GM08714 (cell line): ENCODE data around the gene KRT33B.
"Not testable (repeated sequence)": the region's sequence is repeated elsewhere in the genome, so short reads cannot be mapped to it uniquely, and the experiment has no call there.

ENCODE experiments used
- H3K4me3 ChIP-seq: fragments of 200-500 bp; sonication (Bioruptor generic); 2 replicates; pipeline ENCODE4 v1.5.1; 2014; ENCODE audit warnings: mild to moderate bottlenecking, low read length, inconsistent platforms
- ZNF274 ChIP-seq: IDR thresholded peaks from 2 replicates; pipeline ENCODE4 v1.6.1; 2012; ENCODE audit warnings: mild to moderate bottlenecking, low read depth, low read length

Gene KRT33B

DNA sequence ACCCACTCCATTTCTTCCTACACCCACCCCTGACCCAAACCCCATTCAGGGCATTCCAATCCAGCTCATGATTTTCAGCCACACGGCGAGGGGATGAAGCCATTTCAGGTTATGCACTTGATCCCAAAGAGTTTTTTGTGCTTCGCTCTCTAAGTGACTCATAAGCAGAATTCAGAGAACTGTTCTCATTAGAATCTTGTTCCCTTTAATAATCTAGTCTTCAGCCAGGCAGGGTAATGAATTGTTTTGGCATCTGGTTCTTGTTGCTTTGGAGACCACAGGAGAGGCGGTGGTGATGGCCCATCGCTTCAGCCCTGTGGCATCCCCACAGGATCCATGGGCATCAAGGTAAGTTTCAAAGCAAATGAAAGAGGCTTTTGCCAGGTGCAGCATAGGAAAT, 32.5 kb upstream of the KRT33B start:
- H3K4me3 ChIP-seq: no peak overlapping the region
- TF ChIP-seq ZNF274: no peak

DNA sequence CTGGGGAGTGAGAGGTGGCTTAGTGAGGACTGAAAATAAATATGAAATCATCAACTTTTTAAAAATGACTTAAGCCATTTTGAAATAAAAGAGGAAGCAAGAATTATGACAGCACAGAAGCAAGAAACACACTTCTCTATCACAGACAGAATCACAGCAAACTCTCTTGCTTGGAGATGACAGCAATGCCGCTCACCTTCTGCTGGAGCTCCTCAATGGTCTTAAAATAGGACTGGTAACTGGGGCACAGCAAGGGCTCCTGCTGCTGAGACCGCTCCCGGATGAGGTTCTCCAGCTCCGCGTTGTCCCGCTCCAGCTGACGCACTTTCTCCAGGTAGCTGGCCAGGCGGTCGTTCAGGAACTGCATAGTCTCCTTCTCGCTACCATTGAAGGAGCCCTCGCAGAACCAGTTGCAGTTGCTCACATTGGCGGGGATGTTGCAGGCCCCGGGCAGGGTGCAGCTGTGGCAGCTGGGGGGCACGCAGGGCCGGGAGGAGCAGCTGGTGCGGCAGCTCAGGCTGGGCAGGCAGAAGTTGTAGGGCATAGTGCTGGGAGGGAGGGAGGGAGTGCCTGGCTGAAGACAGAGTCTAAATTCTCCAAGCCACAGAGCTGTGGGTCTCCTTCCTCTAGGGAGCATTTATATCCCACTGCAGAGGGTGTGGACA, 27.5 kb upstream of the KRT33B start, which contains the start of gene KRT31:
KRT31 (minus strand) TSS at position 613 of the 665 bp plus-strand sequence; CDS start at position 544, 69 bp downstream.
- no peak for TF ChIP-seq ZNF274

DNA sequence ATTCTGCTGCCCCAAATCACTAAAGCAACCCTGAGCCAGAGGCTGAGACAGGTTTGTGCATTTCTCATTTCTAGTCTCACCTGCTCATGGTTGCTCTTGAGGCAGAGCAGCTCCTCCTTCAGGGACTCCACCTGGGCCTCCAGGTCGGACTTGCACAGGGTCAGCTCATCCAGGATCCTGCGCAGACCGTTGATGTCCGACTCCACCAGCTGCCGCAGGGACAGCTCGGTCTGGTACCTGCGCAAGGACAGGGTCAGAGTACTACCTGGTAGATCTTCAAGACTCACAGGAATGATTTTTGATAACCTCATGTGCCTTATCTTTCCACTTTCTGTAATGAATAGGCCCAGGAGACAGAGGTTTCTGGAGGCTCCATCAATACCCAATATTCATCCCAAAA, 26.7 kb upstream of the KRT33B start:
- no peak for TF ChIP-seq ZNF274
- H3K4me3 ChIP-seq: no peak overlapping the region

More for the DNA sequence above, 27.5 kb upstream of the KRT33B start, which contains the start of gene KRT31:
- H3K4me3 ChIP-seq: no peak within 1 kb of the TSS

DNA sequence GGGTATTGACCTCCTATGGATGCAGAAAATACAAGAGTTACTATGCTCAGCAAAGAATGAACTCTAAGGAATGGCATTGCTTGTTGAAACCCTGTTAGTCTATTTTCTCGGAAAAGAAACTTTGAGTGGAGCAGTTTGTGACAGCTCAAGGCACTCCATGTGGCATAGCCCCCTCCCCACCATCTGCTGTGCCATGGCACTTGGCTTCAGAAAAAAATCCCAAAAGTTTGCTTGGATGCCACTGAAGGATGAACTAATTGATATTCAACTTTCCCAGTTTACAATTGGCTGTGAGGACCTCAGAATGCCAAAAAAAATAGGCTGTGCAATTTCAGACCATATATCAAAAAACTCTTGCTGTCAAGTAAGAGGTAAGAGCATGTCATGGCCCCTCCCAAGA, 26.0 kb upstream of the KRT33B start:
- H3K4me3 ChIP-seq: no peak overlapping the region
- no peak for TF ChIP-seq ZNF274

DNA sequence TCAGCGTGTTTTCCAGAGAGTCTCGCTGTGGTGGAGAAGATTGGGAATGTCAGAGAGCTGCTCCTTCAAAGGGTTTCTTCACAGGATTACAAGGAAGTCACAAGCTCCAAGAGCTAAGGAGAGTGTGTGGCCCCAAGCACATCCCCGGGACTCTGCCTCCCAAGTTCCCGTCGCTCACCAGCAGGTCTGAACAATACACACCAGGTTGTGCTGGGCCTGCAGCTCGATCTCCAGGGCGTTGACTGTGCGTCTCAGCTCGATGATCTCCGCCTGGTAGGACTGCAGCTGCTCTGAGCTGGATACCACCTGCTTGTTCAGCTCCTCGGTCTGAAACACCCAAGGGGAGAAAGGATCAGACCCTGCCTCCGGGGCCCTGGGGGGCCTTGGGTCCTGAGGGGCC, 25.4 kb upstream of the KRT33B start:
- H3K4me3 ChIP-seq: not testable (repeated sequence)

DNA sequence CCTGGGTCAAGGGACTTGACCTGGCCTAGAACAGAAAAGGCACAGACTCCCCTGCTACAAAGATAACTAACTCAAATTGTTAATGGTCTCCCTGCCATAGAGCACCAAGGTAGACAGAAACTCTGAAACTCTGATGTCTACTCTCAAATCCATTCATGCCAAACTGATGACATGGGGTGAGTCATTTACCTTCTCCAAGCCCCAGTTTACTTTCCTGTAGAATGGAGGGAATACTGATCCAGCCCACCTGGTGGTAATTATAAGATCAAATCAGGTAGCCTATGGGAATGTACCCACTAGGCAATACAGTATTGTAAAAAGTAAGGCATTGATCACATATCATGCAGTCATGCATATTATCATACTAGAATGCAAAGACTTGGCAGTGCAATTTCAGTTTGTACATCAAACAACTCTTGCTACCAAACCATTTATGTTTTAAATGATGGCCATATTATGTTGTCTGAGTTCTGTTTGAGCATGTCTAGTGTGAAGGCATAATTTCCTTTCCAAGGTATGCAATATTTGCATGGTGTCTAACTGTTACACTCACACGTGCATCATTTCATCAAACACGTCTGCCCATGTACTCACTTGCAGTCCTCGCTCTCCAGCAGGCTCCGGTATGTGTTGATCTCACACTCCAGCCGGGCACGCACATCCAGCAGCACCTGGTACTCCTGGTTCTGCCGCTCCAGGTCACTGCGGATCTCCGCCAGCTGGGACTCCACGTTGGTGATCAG, 24.8 kb upstream of the KRT33B start:
- no peak overlapping the region for H3K4me3 ChIP-seq
- TF ChIP-seq ZNF274: no peak

DNA sequence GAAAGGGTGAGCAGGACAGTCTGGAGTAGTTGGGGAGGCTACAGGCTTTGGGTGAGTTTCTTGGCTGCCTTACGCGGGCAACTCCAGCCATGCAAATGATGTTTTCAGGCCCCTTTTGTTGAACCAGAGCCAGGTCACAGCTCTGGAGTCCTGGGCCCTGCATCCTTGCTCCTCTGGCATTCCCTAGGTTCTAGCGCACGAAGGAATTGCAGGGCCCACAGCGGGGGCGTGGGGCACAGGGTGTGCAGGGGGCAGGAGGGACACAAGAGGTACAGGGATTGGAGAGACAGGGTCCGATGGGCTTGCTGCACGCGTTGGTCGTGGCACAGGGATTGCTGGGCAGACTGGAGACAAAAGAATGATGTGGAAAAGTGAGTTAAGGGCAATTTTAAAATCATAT, 24.2 kb upstream of the KRT33B start:
- H3K4me3 ChIP-seq: no peak overlapping the region
- no peak for TF ChIP-seq ZNF274

DNA sequence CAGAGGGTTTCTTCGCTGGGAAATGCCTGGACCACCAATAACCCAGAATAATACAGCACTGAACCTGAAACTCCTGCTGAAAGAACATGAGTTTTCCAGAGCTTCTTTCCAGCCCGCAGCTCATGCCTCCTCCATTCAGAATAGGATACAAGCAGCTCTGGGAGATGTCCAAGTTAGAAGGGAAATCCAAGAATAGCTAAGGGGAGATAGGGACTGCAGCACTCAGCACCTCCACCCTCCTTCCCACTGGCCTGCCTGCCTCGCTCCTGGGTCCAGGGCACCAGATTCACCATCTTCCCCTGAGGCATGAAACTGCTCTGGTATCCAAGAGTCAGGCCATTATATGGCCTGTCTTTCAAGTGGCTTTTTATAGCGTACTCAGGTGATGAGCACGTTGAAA, 23.7 kb upstream of the KRT33B start:
- H3K4me3 ChIP-seq: no peak overlapping the region
- TF ChIP-seq ZNF274: no peak

DNA sequence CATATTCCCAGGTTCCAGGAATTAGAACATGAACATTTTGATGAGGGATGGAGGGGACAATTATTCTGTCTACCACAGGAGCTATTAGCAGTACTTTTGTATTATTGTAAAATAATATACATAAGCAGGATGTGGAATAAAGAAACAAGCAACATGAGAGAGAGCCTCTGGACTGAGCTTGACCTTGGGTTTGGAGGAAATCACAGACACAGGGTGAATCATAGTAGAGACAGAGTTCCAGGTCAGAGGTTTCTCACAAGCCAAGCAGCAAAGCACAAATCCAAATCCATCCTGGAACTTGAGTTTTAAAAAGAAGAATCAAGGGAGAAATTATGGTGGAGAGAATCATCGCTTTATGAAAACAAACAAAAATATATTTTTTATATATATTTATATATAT, 22.7 kb upstream of the KRT33B start:
- no peak overlapping the region for H3K4me3 ChIP-seq
- TF ChIP-seq ZNF274: no peak

DNA sequence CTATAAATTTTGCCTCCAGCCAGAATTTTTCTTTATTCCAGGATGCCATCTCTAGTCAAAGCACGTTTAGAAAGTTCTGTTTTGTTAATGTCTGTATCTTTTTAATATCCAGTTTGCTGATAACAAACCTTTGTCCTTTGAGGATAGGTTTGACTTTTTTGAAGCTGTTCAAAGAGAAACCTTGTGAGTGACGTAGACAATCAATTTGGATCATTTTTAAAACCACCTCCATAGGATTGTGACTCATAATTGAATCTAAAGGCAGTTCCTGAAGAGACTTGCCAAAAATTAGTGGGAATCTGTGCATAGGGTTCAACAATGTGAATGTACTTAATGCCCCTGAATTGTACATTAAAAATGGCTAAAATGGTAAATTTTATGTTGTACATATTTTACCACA, 21.9 kb upstream of the KRT33B start:
- no peak for TF ChIP-seq ZNF274
- no peak overlapping the region for H3K4me3 ChIP-seq

DNA sequence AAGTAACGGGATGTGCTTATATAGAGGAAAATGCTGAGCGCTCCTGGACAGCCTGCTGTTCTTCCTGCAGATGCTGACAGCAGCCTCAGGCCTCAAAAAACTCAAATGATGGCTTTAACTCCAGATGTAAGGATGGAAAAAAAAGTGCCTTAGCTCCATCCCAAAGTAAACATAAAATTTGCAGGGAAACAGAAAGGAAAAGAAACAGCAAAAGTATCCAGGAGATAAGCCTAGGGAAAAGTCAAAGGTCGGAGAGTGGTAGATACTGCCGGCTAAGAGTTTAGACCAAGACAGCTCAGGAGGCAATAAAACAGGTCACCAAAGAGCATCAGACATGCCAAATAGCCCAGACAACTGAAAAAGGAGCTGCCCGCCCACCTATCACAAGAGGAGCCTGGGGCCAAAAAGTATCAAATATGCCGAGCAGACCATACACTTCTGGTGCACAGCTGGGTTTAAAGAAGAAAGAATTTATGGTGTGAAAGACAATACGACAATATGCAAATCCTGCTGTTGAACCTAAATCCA, 20.9 kb upstream of the KRT33B start:
- TF ChIP-seq ZNF274: no peak
- H3K4me3 ChIP-seq: no peak overlapping the region

DNA sequence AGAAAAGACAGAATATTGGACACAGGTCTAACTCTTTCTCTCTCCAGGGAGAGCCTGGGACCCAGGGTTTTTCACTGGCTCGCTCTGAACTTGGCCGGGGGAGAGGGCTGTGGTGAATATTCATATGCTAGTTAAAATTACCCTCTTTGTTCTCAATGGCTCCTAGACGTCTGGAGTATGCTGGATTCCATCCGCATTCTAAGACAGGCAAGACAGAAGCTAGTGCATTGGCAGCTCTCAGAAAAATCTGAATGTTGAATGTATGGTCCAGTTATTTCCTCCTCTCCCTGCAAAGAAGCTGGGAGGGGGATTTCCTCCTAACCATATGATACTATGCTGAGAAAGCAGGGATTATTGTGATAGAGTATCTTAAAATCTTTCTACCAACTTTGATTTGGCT, 18.1 kb upstream of the KRT33B start:
- TF ChIP-seq ZNF274: no peak

DNA sequence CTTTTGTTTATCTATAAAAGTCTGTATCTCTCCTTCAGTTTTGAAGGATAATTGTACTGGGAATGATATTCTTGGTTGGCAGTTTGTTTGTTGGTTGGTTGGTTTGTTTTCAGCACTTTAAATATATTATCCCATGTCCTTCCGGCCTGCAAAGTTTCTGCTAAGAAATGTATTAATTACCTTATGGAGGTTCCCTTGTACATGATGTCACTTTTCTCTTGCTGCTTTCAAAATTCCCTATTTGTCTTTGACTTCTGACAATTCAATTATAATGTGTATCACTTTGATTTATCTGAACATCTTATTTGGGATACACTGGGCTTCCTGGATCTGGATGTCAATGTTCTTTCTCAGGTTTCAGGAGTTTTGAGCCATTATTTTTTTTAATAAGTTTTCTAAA, 16.6 kb upstream of the KRT33B start:
- H3K4me3 ChIP-seq: no peak overlapping the region
- no peak for TF ChIP-seq ZNF274

More for the DNA sequence above, 18.1 kb upstream of the KRT33B start:
- no peak overlapping the region for H3K4me3 ChIP-seq

DNA sequence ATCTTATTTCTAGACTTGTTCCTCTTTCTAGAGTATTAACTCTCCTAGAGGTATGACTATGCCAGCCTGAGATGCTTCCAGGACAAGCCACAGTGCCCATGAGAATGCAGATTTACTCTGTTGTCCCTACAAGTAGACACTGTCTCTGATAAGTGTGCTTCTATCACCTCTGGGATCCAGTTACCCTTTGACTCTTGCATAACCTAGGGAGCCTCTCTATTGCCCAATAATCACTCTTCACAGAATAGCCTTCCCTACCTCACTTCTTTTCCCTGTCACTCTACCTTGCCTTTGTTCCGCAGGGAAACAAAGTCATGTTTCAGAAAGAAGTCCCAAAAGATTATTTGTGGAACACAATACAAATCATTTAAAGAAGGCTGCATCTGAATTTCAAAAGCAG, 14.1 kb upstream of the KRT33B start:
- H3K4me3 ChIP-seq: no peak overlapping the region
- TF ChIP-seq ZNF274: no peak

DNA sequence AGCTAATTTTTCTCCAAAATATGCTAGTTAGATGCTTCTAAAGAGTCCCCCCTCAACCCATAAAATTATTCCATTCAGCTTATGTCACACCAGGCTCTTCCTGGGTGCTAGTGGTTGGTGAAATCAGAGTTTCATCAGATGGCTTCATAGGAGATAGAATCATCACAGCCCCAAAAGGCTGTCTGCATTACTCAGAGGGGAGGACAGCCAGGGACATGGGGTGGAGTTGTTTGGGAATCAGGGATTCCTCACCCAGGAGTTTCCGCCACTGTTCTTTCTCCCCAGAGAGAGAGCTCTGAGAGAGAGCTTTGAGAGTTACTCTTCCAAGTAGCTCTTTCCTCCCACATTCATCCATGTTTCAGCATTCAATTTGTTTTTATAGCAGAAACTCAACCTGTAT, 12.8 kb upstream of the KRT33B start:
- H3K4me3 ChIP-seq: no peak overlapping the region
- TF ChIP-seq ZNF274: no peak

DNA sequence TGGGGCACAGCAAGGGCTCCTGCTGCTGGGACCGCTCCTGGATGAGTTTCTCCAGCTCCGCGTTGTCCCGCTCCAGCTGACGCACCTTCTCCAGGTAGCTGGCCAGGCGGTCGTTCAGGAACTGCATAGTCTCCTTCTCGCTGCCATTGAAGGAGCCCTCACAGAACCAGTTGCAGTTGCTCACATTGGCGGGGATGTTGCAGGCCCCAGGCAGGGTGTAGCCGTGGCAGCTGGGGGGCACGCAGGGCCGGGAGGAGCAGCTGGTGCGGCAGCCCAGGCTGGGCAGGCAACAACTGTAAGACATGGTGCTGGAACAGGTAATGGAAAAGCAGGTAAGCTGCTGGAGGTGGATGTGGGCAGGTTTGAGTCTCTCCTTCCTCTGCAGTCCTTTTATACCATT, 12.3 kb upstream of the KRT33B start, which contains the start of gene KRT34:
KRT34 (minus strand) TSS at position 364 of the 400 bp plus-strand sequence; CDS start at position 304, 60 bp downstream.
- H3K4me3 ChIP-seq: not testable (repeated sequence)

DNA sequence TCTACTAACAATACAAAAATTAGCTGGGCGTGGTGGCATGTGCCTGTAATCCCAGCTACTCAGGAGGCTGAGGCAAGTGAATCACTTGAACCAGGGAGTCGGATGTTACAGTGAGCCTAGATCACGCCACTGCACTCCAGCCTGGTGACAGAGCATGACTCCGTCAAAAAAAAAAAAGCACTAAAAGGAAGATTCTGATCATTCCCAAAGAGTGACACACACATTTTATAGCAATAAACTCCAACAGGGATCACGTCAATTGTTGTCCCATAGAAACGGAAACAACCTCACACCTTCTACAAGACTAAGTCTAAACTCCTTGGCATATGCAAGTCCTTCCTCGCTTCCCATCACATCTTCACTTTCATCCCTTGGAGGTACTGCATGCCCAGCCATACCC, 10.5 kb upstream of the KRT33B start:
- not testable (repeated sequence) for H3K4me3 ChIP-seq
